Activated CD4-positive, alpha-beta T cell treated with anti-CD3 and anti-CD28 coated beads, Interleukin-2, amount 50 U/mL, for 24 hours (primary cell): ENCODE data around the gene INHBB.

Experiments
- DNase-seq, 2 donors: peaks; one replicate each; pipeline ENCODE4 v3.0.0-alpha.2; 2020; ENCODE audit warnings: low read depth in 1 of 2, low spot score in 1 of 2

Gene INHBB

DNA sequence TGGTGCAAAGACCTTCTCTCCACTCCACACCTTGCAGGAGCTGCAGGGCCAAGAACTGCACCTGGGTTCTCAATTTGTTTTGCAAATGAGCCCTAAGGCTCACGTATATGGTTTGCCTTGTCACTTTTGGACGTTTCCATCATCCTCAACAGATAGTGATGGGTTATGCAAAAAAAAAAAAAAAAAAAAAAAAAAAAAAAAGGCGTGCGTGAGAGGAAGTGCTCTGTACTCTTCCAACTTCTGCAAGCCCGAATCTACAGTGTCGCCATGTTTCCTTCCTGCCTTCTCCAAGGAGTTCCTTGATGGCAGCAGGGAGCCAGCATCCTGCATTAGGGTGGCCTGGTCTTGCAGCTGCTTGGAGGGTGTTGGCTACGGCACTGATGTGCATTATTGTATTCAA is 4.0 kb upstream of the INHBB start:
- no peak for DNase-seq

DNA sequence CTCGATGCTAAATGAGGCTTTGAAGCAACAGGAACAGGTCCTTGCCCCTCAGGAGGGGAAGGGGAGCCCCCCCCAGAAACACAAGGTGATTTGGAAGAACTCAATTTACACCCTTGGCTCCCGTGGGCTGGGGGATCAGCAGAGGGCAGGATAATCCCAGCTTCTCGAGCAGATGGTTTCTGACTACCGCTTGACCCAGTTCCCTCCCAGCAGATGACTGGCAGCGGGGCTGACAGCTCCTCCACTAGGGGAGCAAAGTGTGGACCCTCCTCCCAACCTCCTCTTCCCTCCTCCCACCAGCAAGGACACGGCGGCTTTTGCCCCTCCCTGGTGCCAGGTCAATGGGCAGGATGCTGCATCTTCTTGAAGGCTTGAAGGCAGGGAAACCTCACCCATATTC is 3.5 kb upstream of the INHBB start:
- DNase-seq = no peak

DNA sequence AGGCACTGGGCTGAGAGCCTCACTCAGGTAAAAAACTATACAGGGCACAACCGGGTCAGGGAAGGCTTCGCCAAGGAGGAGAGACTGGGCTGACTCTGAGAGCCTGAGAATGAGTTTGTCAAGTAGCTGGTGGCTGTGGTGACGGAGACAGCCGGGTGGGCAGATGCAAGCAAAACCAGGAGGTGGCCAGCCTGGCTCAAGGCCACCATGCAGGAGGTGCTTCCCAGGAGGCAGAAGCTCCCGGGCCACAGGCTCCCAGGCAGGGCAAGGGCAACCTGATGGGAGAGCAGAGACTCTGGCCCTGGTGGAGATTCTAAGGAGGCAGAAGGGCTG is 2.9 kb upstream of the INHBB start:
- no peak for DNase-seq

DNA sequence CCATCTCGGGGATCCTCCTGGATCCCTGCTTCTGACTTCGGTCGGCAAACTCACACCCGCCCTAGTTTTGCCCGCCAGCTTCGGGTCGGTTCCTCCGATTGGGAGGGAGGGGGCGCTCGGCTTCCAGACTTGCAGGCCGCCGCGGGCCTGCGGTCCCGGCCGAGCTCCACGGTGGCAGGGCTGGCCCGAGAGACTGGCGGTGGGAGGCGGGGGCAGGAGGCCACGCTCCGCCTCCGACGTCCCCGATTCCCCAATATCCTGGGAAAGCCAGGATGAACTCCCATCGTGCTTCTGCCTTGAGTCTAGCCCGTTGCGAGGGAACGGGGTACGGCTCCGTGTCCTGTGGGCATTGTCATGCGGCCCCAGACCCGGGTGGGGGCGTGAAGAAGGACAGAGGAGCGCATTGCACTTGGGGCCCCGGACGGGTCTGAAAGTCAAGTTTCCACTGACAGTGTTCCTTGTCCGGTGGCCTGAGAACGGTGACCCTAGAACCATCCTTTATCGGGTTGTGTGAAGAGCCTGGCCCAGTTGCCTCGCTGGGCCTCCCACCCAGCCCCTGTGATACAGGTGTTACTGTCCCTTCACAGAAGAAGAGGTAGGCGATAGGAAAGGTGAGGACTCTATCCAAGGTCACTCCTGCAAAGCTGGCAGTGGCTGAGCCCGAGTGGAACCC is 2.4 kb upstream of the INHBB start:
- peak; percentile 27 to 49 for DNase-seq

DNA sequence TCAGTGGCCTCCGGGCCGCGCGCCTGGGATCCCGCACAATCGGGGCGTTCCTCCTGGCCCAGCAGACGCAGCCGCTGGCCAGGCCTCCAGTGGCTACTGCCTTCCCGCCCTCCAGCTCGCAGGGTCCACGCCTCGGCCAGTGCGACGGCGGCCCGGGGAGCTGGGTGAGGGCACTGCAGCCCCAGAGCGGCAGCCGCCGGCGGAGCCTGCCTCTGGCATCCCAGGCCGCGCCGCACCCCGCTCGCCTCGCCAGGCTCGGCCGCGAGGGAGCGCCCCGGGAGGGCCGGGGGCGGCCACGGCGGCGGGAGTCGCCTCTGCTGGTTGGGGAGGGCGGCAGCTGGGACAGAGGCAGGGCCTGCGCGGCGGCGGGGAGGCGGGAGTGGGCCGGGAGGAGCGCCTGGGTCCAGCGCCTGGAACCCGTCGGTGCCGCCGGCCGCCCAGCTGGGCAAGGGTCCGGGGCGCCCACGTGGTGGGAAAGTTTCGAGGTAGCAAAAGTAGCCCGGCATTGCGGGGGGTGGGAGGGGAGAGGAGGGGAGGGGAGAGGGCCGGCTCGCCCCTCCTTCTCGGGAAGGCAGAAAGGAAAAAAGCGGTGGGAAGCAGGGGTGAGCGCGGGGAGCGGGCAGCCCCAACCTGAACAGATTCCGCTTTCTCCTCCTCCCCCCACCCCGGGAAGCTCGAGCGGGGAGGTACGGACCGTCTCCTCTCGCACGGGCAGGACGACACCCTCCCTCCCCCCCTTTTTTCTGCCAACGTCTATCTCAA is 1.5 kb upstream of the INHBB start:
- DNase-seq = no peak

DNA sequence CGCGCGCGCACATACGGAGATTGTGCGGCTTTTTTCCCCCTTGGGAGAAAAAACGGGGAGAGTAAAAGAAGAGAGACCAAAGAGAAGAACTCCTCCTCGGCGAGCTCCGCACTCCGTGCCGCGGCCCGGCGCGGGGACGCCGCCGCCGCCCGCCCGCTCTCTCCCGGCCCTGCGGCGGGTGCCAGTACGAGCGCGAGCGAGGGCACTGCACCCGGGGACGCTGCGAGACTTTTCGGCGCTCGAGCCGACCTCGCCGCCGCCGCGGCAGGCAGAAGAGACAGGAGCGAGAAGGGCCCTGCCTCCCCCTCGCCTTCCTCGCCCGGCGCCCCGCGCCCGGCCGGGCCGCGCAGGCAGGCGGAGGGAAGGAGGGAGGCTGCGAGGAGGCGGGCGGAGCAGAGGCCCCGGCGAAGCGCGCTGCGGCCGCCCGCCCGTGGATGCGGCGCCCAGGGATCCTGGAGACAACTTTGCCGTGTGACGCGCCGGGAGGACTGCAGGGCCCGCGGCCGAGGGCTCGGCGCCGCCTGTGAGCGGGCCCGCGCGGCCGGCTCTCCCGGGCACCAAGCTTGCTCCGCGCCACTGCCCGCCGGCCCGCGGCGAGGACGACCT is 857 bp upstream of the INHBB start:
- no peak for DNase-seq

DNA sequence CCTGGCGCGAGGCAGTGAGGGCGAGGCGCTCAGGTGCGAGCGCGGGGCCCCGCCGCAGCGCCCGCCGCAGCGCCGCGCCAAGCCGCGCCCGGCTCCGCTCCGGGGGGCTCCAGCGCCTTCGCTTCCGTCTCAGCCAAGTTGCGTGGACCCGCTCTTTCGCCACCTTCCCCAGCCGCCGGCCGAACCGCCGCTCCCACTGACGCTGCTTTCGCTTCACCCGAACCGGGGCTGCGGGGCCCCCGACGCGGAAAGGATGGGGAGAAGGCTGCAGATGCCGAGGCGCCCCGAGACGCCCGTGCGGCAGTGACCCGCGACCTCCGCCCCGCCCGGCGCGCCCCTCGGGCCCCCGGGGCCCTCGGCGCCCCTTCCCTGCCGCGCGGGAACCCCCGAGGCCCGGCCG is 328 bp upstream of the INHBB start:
- no peak for DNase-seq

DNA sequence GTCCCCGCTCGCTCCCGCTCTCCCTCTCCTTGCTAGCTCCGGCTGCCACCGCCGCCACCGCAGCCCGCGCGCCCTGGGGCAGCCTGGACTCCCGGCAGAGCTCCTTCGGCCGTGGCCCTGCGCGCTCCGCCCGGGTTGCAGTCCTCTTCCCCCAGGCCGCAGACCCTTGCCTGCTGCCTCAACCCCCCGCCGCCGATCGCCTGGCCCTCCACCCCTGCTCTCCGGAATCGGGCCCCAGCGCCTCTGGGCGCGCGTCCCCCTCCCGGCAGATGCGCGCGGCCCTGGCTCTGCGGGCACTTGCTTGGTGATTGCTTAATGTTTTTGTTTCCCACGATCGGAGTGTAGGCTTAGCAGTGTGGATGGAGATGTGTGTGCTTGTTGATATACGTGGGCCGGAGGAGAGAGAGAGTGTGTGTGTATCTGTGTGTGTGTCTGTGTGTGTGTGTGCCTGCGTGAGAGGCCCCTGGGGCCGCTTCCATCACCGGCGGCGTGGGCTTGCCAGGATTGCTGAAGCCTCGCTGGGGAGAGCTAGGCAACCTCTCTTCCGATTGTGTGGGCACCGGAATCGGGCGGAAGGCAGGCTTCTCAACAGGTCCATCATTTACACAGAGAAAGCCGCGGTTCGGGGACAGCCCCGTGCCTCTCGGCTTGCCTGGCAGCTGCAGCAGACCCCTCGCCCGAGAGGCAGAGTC is 877 bp downstream of the INHBB start:
- no peak for DNase-seq

DNA sequence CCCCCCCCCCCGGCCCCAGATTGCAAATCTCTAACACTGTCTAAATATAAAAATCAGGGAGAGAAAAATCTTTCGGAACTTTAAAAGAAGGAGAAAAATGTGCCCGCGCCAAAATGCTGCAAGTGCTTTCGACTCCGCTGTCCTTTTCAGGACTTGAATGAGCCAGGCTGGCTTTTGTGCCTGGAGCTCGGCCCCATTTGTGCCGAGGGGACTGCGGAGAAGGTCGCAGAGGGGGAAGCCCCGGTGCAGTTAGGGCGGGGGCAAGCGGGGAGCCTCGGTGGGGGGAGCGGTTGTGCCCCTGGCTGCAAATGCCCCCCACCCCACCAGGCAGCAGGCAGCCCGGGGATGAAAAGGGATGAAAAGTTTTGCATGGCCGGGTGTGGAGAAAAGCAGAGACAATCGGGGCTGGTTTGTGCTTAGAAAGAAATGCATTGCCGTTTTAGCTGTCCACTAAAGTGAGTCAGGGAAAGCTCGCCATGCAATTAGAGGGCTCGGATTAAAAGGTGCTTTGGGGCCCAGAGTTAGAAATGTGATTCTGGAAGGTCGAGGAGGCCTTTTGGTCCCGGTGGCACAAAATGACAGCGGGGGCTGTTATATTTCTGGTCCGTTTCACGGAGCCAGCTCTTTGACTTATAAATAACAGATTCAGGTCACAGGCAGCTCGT is 1.6 kb downstream of the INHBB start:
- DNase-seq = no peak

DNA sequence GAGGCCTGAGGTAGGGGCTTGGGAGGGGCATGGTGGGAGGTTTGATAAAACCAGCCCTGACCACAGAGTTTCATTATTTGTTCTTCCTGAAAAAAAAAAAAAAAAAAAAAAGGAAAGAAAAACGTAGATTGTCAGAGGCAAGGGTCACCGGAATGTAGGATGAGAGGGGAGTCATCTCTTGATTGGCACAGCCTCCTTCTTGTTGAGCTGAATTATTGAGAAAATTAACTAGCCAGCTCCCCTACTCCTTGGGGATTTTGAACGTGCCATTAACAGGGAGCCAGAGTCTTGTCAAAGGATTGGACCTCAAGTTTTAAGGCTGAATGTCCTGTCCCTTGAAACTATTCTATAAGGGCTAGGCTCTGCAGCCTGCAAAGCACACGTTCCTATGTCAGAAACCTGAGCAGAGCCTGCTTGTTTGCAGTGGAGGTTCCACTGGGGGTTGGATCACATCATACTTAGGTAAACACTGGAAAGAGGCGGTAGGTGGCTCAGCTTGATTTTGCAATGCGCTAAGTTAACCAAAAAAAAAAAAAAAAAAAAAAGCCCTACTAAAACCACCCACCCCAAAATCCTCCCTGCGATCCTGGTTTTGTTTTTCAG is 2.3 kb downstream of the INHBB start:
- DNase-seq = no peak

DNA sequence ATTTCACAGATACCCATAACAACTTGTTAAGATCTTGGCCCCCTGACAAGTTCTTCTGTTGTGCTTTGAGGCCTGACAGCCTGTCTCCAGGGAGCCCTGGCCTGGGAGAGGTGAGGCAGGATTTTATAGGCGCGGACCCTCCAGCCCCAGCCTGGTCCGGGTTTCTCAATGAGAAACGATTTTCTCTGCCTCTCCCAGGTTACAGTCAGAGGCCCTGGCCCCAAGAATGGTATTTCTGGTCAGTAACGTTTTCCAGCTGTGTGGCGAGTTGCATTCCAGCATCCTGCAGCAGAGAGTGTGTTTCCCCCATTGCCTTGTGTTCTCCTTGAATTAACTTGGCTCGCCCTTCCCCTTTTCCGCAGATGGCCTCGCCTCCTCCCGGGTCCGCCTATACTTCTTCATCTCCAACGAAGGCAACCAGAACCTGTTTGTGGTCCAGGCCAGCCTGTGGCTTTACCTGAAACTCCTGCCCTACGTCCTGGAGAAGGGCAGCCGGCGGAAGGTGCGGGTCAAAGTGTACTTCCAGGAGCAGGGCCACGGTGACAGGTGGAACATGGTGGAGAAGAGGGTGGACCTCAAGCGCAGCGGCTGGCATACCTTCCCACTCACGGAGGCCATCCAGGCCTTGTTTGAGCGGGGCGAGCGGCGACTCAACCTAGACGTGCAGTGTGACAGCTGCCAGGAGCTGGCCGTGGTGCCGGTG is 3.0 kb downstream of the INHBB start:
- DNase-seq = no peak

DNA sequence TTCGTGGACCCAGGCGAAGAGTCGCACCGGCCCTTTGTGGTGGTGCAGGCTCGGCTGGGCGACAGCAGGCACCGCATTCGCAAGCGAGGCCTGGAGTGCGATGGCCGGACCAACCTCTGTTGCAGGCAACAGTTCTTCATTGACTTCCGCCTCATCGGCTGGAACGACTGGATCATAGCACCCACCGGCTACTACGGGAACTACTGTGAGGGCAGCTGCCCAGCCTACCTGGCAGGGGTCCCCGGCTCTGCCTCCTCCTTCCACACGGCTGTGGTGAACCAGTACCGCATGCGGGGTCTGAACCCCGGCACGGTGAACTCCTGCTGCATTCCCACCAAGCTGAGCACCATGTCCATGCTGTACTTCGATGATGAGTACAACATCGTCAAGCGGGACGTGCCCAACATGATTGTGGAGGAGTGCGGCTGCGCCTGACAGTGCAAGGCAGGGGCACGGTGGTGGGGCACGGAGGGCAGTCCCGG is 3.5 kb downstream of the INHBB start:
- no peak for DNase-seq

DNA sequence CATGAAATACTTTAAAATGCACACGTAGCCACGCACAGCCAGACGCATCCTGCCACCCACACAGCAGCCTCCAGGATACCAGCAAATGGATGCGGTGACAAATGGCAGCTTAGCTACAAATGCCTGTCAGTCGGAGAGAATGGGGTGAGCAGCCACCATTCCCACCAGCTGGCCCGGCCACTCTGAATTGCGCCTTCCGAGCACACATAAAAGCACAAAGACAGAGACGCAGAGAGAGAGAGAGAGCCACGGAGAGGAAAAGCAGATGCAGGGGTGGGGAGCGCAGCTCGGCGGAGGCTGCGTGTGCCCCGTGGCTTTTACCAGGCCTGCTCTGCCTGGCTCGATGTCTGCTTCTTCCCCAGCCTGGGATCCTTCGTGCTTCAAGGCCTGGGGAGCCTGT is 4.1 kb downstream of the INHBB start:
- no peak for DNase-seq

DNA sequence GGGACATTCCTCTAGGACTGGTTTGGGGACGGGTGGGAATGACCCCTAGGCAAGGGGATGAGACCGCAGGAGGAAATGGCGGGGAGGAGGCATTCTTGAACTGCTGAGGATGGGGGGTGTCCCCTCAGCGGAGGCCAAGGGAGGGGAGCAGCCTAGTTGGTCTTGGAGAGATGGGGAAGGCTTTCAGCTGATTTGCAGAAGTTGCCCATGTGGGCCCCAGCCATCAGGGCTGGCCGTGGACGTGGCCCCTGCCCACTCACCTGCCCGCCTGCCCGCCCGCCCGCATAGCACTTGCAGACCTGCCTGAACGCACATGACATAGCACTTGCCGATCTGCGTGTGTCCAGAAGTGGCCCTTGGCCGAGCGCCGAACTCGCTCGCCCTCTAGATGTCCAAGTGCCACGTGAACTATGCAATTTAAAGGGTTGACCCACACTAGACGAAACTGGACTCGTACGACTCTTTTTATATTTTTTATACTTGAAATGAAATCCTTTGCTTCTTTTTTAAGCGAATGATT is 4.9 kb downstream of the INHBB start:
- DNase-seq = no peak

DNA sequence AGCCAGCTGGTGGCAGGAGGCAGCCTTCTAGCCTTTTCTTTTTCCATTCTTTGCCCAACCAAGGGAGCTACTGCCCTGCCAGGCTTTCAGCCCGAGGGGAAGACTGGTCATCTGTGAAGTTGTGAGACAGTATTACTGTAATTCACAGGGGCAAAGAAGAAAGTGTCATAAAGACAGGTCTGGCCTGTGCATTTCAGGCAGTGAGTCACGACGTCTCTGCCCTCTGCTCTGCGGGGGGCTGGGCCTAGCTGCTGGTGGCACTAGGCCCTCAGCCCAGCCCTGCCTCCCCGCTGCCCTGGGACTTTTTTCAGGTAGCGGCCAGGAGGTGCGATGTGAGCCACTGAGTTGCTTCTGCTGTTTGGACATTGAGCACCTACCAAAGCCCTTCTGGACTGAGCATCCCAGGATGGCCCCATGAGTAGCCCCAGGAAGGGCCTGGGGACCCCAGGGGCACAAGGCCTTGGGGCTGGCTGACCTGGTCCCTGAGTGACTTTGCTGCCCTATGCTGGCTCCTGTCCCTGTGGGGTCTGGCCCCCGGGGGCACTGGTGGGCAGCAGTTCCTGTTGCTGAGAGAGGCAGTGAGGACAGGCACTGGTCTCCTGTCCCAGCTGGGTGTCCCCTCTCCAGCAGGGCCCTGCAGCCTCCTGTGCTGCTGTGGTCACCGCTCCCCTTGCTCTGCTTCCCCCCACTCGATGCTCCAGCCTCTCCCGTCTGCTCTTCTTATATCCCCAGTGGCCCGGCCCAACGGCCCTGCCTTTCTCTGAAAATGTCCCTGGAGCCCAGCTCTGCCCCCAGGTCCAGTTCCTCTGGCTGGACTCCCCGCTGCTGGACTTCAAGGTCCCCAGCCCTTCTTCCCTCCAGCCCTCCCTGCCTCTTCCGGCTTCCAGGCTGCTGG is 7.0 kb downstream of the INHBB start:
- no peak for DNase-seq

DNA sequence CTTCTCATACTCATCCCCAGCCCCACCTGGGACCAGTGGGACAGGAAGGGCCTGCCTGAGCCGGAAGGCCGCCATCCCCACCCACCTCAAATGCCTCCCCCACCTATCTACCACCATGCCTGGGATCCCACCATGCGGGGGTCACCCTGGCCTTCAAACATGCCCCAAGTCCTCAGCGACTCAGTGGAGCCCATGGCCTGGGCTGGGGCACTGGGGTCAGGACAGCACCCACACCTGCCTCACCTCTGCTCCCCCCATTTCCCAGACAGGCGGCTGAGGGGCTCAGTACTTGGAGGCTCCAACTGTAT is 7.6 kb downstream of the INHBB start:
- no peak for DNase-seq

DNA sequence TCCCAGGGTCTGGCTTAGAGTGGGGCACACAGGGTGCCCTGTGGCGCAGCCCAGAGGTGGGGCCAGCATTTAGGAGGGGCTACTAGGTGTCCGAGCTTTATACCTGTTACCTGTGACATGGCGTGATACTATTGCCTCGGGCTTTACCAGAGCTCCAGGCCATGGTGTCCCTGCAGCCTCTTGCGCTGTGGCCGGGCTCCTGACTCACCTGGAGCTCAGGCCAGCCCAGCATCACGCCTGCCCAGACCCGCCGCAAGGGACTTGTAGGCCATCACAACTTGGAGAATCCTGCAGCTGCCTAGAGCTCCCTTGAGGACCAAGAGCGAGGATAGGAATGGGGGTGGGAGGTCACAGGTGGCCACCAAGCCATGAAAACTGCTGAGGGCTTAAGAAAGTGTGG is 8.0 kb downstream of the INHBB start:
- DNase-seq = no peak

DNA sequence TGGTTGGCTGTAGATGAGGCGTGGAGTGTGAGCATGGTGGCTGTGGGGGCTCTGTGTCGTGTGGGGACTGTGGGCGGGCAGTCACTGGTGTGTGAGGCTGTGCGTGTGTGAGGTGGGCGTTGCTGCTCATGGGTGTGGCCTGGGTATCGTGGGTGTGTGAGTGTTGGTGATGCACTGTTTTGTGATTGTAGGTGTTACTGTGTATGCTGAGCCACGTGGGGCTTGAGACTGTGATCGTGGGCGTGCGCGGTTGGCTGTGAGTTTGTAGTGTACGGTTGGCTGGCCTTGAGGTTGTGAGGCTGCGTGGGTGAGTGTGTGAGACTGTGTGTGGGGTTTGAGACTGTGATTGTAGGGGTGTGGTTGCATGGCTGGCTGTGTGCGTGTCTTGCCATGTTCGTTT is 8.5 kb downstream of the INHBB start:
- no peak for DNase-seq
